ENCODE measurements around the gene ARID5B.

GRCh38 chr10:61852261-61852660, 49.2 kb upstream of the ARID5B start:
- TF ChIP-seq CTCF (IDR thresholded peaks at IDR 0.05; ENCODE audit: poor library complexity) (no peak), EZH2 (IDR thresholded peaks at IDR 0.05; ENCODE audit: borderline replicate concordance) (no peak)
